ENCODE measurements around the gene NOP9. TPM values are rescaled to one million over a fixed set of nuclear protein-coding genes. Genes with fewer than 3 reads are reported as not detected.

The NOP9 gene
- total and polyA plus RNA-seq, 2 experiments from 2014 or later: 3.7 to 13.2 TPM

GRCh38 chr14:24285351-24285750 lies 14.3 kb upstream of the NOP9 start:
- Histone ChIP-seq H3K9me2 (replicated peaks; ENCODE audit: insufficient read depth) (no peaks in the 10 kb centered on the region), H3K27ac (no peak overlapping the region), H4K20me1 (ENCODE audit: insufficient read depth, poor library complexity, severe bottlenecking) (no peaks in the 10 kb centered on the region), H3K36me3 (replicated peaks; ENCODE audit: insufficient read depth, low read depth) (no peaks in the 10 kb centered on the region), H3K4me2 (no peak overlapping the region), H3K4me1 (ENCODE audit: insufficient read depth) (no peaks in the 10 kb centered on the region), H3K27me3 (no peaks in the 10 kb centered on the region), H2AFZ (no peak overlapping the region), H3K9me3 (ENCODE audit: low read depth) (no peaks in the 10 kb centered on the region), H3K4me3 (no peak overlapping the region), H3K79me2 (no peaks in the 10 kb centered on the region)
- 75% methylated on average over 4 of the region's 4 CpGs for WGBS (ENCODE audit: low lambda C conversion rate, missing lambda C conversion rate)
- DNase-seq (ENCODE audit: low spot score): no peak
- TF ChIP-seq CTCF (IDR thresholded peaks at IDR 0.05; ENCODE audit: poor library complexity) (no peak), EZH2 (IDR thresholded peaks at IDR 0.05; ENCODE audit: borderline replicate concordance) (no peak), EZH2phosphoT487 (IDR thresholded peaks at IDR 0.05; ENCODE audit: low read depth, severe bottlenecking, unreplicated experiment) (no peak)

- no peak overlapping the region for H3K4me2 ChIP-seq
- 95% methylated on average over 5 of the region's 5 CpGs for WGBS (ENCODE audit: low lambda C conversion rate, missing lambda C conversion rate)
- no peak for DNase-seq (ENCODE audit: low spot score)
- H3K27ac ChIP-seq: no peak overlapping the region
- TF ChIP-seq EZH2phosphoT487 (IDR thresholded peaks at IDR 0.05; ENCODE audit: low read depth, severe bottlenecking, unreplicated experiment) (no peak), CTCF (IDR thresholded peaks at IDR 0.05; ENCODE audit: poor library complexity) (no peak), EZH2 (IDR thresholded peaks at IDR 0.05; ENCODE audit: borderline replicate concordance) (no peak)
- H3K4me1 ChIP-seq (ENCODE audit: insufficient read depth): no peaks in the 10 kb centered on the region
- no peaks in the 10 kb centered on the region for H3K9me2 ChIP-seq (replicated peaks; ENCODE audit: insufficient read depth)
- H4K20me1 ChIP-seq (ENCODE audit: insufficient read depth, poor library complexity, severe bottlenecking): no peaks in the 10 kb centered on the region
- no peaks in the 10 kb centered on the region for H3K79me2 ChIP-seq
- no peak overlapping the region for H2AFZ ChIP-seq
- no peak overlapping the region for H3K4me3 ChIP-seq
- no peaks in the 10 kb centered on the region for H3K9me3 ChIP-seq (ENCODE audit: low read depth)
- no peaks in the 10 kb centered on the region for H3K27me3 ChIP-seq
- no peaks in the 10 kb centered on the region for H3K36me3 ChIP-seq (replicated peaks; ENCODE audit: insufficient read depth, low read depth)
These were observed 12.7 kb upstream of the NOP9 start for GRCh38 chr14:24286996-24287395.

- Histone ChIP-seq H3K9me2 (replicated peaks; ENCODE audit: insufficient read depth) (no peaks in the 10 kb centered on the region), H3K4me1 (ENCODE audit: insufficient read depth) (no peaks in the 10 kb centered on the region), H3K4me3 (no peak overlapping the region), H3K27me3 (no peaks in the 10 kb centered on the region), H3K36me3 (replicated peaks; ENCODE audit: insufficient read depth, low read depth) (no peaks in the 10 kb centered on the region), H3K79me2 (no peaks in the 10 kb centered on the region), H2AFZ (no peak overlapping the region), H4K20me1 (ENCODE audit: insufficient read depth, poor library complexity, severe bottlenecking) (no peaks in the 10 kb centered on the region), H3K27ac (no peak overlapping the region), H3K9me3 (ENCODE audit: low read depth) (no peaks in the 10 kb centered on the region), H3K4me2 (no peak overlapping the region)
- WGBS (ENCODE audit: low lambda C conversion rate, missing lambda C conversion rate): 94% methylated on average over 6 of the region's 6 CpGs
- TF ChIP-seq EZH2 (IDR thresholded peaks at IDR 0.05; ENCODE audit: borderline replicate concordance): no peak
- TF ChIP-seq CTCF (IDR thresholded peaks at IDR 0.05; ENCODE audit: poor library complexity): no peak
- no peak for TF ChIP-seq EZH2phosphoT487 (IDR thresholded peaks at IDR 0.05; ENCODE audit: low read depth, severe bottlenecking, unreplicated experiment)
- no peak for DNase-seq (ENCODE audit: low spot score)
These were observed 9.9 kb upstream of the NOP9 start for GRCh38 chr14:24289649-24290280.

All from hepatocyte (in vitro differentiated cells).